Measurements from ENCODE around the gene CNTN5.
"Not testable (repeated sequence)": the region's sequence is repeated elsewhere in the genome, so short reads cannot be mapped to it uniquely, and the experiment has no call there.

Gene CNTN5

GRCh38 chr11:100224541-100225034 is 1203.8 kb downstream of the CNTN5 start:
- in situ Hi-C loops (cut with MboI; ENCODE audit: low sequenced_read_pairs, unreplicated experiment), result no loop called here
- TF ChIP-seq, protein P1, sequence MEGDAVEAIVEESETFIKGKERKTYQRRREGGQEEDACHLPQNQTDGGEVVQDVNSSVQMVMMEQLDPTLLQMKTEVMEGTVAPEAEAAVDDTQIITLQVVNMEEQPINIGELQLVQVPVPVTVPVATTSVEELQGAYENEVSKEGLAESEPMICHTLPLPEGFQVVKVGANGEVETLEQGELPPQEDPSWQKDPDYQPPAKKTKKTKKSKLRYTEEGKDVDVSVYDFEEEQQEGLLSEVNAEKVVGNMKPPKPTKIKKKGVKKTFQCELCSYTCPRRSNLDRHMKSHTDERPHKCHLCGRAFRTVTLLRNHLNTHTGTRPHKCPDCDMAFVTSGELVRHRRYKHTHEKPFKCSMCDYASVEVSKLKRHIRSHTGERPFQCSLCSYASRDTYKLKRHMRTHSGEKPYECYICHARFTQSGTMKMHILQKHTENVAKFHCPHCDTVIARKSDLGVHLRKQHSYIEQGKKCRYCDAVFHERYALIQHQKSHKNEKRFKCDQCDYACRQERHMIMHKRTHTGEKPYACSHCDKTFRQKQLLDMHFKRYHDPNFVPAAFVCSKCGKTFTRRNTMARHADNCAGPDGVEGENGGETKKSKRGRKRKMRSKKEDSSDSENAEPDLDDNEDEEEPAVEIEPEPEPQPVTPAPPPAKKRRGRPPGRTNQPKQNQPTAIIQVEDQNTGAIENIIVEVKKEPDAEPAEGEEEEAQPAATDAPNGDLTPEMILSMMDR (IDR thresholded peaks at IDR 0.05; ENCODE audit: borderline replicate concordance, control extremely low read depth, extremely low read depth, insufficient read depth, missing control alignments), result no peak
- DNase-seq (ENCODE audit: low spot score), result no peak

- in situ Hi-C loops (cut with MboI; ENCODE audit: low sequenced_read_pairs, unreplicated experiment), result no loop called here
- DNase-seq (ENCODE audit: low spot score), result no peak
- TF ChIP-seq, protein P1 (IDR thresholded peaks at IDR 0.05; ENCODE audit: borderline replicate concordance, control extremely low read depth, extremely low read depth, insufficient read depth, missing control alignments), result no peak
These were observed 1208.3 kb downstream of the CNTN5 start for GRCh38 chr11:100229086-100229485.

DNA sequence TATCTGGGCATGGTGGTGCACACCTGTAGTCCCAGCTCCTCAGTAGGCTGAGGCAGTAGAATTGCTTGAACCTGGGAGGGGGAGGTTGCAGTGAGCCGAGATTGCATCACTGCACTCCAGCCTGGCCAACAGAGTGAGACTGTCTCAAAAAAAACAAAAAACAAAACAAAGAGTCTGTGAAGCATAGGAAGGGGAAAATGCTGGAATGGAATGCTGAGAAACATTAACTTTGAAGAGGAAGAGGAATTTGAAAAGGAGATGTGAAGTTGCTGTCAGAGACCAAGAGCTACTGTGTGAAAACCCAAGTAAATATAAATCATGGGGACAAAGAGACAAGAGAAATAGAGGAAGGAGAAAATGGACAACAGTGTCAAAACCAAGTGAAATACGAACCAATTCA is 1211.3 kb downstream of the CNTN5 start:
- in situ Hi-C loops (cut with MboI; ENCODE audit: low sequenced_read_pairs, unreplicated experiment), result no loop called here
- TF ChIP-seq, protein P1 (IDR thresholded peaks at IDR 0.05; ENCODE audit: borderline replicate concordance, control extremely low read depth, extremely low read depth, insufficient read depth, missing control alignments), result no peak
- DNase-seq (ENCODE audit: low spot score), result no peak

- DNase-seq (ENCODE audit: low spot score), result no peak
- TF ChIP-seq, protein P1 (IDR thresholded peaks at IDR 0.05; ENCODE audit: borderline replicate concordance, control extremely low read depth, extremely low read depth, insufficient read depth, missing control alignments), result no peak
These were observed 1214.3 kb downstream of the CNTN5 start for GRCh38 chr11:100235085-100235484.

DNA sequence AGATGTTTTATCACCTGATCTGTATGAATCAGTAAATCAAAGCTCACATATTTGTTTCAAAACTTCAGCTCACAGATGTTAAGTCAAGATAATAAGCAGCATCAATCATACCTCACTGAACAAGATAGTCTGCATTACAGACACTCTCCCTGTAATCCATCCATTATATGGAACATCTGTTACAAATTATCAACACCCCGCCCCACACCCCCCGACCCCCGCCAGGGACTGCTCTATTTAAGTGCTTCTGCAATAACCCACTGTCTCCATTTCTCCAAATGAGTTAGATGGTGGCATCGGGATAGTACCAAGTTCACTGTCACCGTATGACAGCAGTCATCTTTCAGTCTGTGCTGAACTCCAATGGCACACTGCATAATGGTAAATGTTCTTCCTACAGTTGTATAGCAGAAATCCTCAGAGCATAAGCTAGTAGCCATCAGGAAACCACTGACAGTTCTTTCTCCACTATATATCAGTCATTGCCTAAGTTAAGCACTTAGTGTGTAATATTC is 1219.3 kb downstream of the CNTN5 start:
- TF ChIP-seq, protein P1 (IDR thresholded peaks at IDR 0.05; ENCODE audit: borderline replicate concordance, control extremely low read depth, extremely low read depth, insufficient read depth, missing control alignments), result no peak
- DNase-seq (ENCODE audit: low spot score), result no peak
- in situ Hi-C loops (cut with MboI; ENCODE audit: low sequenced_read_pairs, unreplicated experiment), result no loop called here

More at GRCh38 chr11:100235085-100235484, 1214.3 kb downstream of the CNTN5 start:
- in situ Hi-C loops (cut with MboI; ENCODE audit: low sequenced_read_pairs, unreplicated experiment), result no loop called here

DNA sequence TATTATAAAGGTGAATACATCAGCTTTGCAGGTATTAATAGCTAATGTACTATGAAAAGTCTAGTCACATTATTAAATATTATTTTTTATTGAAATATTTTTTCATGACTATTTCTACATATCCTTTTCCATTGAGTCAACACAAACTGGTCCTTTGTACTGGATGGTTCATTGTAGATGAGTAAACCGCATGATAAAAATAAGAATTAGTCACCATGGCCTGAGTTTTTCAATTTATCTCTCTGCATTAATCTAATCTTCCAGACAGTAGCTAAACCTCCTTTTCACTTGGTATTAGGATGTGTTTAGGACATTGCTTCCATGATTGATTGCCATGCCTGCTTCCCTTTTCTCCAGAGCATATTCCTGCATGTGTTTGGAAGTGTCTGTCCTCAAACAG is 1227.0 kb downstream of the CNTN5 start:
- TF ChIP-seq, protein P1 (IDR thresholded peaks at IDR 0.05; ENCODE audit: borderline replicate concordance, control extremely low read depth, extremely low read depth, insufficient read depth, missing control alignments), result no peak
- in situ Hi-C loops (cut with MboI; ENCODE audit: low sequenced_read_pairs, unreplicated experiment), result no loop called here
- no peak for DNase-seq (ENCODE audit: low spot score)

DNA sequence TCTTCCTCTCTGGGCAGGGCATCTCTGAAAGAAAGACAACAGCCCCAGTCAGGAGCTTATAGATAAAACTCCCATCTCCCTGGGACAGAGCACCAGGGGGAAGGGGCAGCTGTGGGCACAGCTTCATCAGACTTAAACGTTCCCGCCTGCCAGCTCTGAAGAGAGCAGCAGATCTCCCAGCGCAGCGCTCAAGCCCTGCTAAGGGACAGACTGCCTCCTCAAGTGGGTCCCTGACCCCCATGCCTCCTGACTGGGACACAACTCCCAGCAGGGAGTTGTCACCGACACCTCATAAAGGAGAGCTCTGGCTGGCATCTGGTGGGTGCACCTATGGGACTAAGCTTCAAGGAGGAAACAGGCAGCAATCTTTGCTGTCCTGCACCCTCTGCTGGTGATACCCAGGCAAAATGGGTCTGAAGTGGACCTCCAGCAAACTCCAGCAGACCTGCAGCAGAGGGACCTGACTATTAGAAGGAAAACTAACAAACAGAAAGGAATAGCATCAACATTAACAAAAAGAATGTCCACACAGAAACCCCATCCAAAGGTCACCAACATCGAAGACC is 1236.6 kb downstream of the CNTN5 start:
- in situ Hi-C loops (cut with MboI; ENCODE audit: low sequenced_read_pairs, unreplicated experiment), result not testable (repeated sequence)

More for the DNA sequence above, 1236.6 kb downstream of the CNTN5 start:
- not testable (repeated sequence) for DNase-seq (ENCODE audit: low spot score)
